Measurements from ENCODE around the gene MAGT1.
"Not testable (repeated sequence)": the region's sequence is repeated elsewhere in the genome, so short reads cannot be mapped to it uniquely, and the experiment has no call there.

MAGT1 gene

DNA sequence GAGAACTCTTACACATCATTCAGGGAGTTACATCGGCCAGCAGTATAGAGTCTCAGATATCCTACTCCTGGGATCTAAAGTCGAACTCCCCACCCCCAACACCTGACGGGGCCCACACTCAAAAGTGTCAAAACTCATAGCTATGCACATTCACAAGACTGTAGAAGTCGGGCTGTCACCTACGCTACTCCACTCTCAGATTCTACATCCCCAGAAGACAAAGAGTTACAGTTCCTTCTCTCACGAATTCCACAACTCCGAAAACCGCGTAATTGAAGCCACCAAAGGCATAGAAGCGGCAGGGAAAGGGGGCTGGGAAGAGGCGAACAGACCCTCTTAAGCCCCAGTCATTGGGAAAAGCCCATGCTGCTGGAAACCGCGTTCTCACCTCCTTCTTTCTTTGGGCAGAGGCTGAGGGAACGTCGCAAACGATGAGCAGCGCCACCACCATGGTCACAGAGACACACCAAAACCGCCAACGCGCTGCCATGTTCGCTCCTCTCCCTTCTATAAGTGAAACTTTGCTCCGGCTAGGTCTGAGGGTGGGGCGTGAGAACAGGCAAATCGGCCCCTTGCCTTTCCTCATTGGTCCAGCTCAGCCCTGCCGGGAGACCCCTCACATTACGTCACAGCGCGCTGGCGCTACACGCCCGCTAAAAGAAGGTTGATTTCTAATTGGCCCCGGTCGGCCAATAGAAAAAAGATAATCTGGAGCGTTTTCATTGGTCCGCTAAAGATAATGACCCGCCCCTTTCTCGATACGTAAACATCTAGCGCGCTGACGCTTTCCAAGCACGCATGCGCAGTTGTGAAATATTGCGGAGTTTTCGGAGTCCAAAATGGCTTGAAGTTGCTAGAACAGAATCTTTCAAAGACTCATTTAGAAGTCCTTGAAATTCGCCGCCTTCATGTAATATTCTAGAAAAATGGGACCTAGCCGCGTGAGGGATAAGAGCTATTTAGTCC lies at the start of gene MAGT1:
MAGT1 (minus strand) TSS at position 515 of the 966 bp plus-strand sequence; CDS start at position 490, 25 bp downstream.
- peak; percentile 97 for DNase-seq (ENCODE audit: low read depth)
- TF ChIP-seq, protein P1, sequence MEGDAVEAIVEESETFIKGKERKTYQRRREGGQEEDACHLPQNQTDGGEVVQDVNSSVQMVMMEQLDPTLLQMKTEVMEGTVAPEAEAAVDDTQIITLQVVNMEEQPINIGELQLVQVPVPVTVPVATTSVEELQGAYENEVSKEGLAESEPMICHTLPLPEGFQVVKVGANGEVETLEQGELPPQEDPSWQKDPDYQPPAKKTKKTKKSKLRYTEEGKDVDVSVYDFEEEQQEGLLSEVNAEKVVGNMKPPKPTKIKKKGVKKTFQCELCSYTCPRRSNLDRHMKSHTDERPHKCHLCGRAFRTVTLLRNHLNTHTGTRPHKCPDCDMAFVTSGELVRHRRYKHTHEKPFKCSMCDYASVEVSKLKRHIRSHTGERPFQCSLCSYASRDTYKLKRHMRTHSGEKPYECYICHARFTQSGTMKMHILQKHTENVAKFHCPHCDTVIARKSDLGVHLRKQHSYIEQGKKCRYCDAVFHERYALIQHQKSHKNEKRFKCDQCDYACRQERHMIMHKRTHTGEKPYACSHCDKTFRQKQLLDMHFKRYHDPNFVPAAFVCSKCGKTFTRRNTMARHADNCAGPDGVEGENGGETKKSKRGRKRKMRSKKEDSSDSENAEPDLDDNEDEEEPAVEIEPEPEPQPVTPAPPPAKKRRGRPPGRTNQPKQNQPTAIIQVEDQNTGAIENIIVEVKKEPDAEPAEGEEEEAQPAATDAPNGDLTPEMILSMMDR (IDR thresholded peaks at IDR 0.05; ENCODE audit: insufficient read depth, low read depth, low read length, missing control alignments) = no peak
- peak within 1 kb of the TSS; percentile 94 for H3K4me3 ChIP-seq (ENCODE audit: low read depth, low read length)

DNA sequence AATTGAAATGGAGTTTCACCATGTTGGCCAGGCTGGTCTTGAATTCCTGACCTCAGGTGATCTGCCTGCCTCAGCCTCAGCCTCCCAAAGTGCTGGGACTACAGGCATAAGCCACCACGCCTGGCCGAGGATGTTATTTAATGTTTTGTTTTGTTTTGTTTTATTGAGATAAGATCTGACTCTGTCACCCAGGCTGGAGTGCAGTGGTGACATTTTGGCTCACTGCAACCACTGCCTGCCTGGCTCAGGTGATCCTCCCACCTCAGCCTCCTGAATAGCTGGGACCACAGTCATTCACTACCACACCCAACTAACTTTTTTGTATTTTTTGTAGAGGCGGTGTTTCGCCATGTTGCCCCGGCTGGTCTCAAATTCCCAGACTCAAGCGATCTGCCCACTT lies 49.8 kb upstream of the MAGT1 start:
- DNase-seq (ENCODE audit: low read depth); H3K4me3 ChIP-seq (ENCODE audit: low read depth, low read length): not testable (repeated sequence)

- TF ChIP-seq, protein P1 (IDR thresholded peaks at IDR 0.05; ENCODE audit: insufficient read depth, low read depth, low read length, missing control alignments) = no peak
- no peak for DNase-seq (ENCODE audit: low read depth)
- no peak overlapping the region for H3K4me3 ChIP-seq (ENCODE audit: low read depth, low read length)
Measured at GRCh38 chrX:77938083-77938680, 42.9 kb upstream of the MAGT1 start.

DNA sequence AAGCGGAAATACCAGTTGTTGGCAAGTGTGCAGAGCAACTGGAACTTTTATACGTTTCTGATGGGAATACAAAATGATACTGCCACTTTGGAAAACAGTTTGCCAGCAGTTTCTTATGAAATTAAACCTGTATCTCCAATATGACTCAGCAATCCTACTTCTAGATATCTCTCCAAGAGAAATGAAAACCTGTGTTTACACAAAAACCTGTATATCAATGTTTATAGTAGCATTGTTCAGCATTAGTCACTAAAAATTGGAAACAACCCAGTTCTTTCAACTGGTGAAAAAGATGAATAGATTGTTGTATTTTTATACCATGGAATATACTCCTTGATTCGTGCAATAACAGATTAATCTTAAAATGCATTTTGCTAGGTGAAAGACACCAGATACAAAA lies 42.1 kb upstream of the MAGT1 start:
- DNase-seq (ENCODE audit: low read depth) = no peak

DNA sequence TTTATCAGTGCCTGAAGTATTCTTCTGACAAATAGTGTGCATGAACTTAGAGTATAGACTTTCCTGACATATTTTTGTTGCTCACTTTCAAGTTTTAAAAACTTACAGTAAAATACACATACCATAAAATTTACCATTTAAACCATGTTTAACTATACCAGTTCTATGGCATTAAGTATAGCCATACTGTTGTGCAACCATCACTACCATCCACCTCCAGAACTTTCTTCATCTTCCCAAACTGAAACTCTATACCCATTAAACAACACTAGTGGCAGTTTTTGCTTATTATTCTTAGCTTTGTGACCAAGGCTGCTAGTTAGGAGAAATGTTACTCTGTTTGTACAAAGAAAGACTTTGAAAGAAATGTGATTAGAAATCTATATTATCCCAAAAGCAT lies 41.1 kb upstream of the MAGT1 start:
- no peak for DNase-seq (ENCODE audit: low read depth)
- TF ChIP-seq, protein P1 (IDR thresholded peaks at IDR 0.05; ENCODE audit: insufficient read depth, low read depth, low read length, missing control alignments) = no peak
- no peak overlapping the region for H3K4me3 ChIP-seq (ENCODE audit: low read depth, low read length)

More for the DNA sequence above, 42.1 kb upstream of the MAGT1 start:
- H3K4me3 ChIP-seq (ENCODE audit: low read depth, low read length) = no peak overlapping the region
- TF ChIP-seq, protein P1 (IDR thresholded peaks at IDR 0.05; ENCODE audit: insufficient read depth, low read depth, low read length, missing control alignments) = no peak

- no peak overlapping the region for H3K4me3 ChIP-seq (ENCODE audit: low read depth, low read length)
- DNase-seq (ENCODE audit: low read depth) = no peak
- TF ChIP-seq, protein P1 (IDR thresholded peaks at IDR 0.05; ENCODE audit: insufficient read depth, low read depth, low read length, missing control alignments) = no peak
Measured at GRCh38 chrX:77935886-77936285, 40.7 kb upstream of the MAGT1 start.

- no peak overlapping the region for H3K4me3 ChIP-seq (ENCODE audit: low read depth, low read length)
- no peak for DNase-seq (ENCODE audit: low read depth)
- TF ChIP-seq, protein P1 (IDR thresholded peaks at IDR 0.05; ENCODE audit: insufficient read depth, low read depth, low read length, missing control alignments) = no peak
Measured at GRCh38 chrX:77930581-77930980, 35.3 kb upstream of the MAGT1 start.
